Measurements from ENCODE around the gene SORCS1. TPM values are rescaled to one million over a fixed set of nuclear protein-coding genes. Genes with fewer than 3 reads are reported as not detected.

SORCS1 gene
- 3.1 TPM for total RNA-seq

DNA sequence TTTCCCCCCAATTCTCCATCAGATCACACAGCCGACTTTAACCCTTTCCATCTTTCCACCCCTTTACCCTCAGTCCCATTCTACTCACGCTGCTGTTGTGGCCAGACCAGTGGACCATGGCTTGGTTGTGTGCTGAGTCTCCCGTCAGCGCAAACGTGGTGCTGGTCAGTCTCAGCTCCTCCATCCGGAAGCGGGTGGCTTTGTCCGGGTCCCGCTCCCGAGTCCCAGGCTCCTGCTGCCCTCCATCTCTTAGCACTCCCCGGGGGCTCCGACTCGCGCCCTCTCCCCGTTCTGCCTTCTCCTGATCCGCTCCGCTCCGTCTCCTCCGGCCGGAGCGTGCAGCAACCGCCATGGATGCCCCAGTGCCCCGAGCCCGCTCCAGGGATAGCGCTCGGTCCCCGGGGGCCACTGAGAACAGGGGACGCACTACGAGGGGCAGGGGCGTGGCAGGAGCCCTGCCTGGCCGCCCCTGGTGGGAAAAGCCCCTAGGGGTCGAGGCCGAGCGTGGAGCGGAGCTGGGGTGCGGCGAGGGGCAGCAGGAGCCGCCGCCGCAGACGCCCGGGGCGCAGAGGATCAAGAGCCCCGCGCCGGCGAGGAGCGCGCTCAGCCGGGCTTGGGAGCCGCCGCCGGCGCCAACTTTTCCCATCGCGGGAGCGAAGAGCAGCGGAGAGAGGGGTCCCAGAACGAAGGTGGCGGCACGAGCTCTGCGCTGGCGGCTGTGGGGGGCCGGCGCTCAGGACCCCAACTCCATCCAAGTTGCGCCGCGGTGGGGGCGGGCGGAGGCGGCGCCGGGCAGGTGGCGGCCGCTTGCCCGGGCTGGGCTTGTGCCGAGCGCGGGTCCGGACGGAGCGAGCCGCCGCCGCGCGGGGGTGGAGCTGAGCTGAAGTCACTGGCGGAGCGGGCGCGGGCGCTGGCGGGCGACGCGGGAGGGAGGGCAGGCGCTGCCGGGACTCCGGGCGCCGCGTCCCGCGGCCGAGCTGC is at the start of gene SORCS1:
Gene SORCS1, minus strand, starts transcription at position 826 of the 981 bp plus-strand sequence.
- no peak for DNase-seq (ENCODE audit: low spot score)

- DNase-seq (ENCODE audit: low spot score), result no peak
These were observed 49.8 kb upstream of the SORCS1 start for GRCh38 chr10:107214261-107214660.

GRCh38 chr10:107213861-107214260 is 49.4 kb upstream of the SORCS1 start:
- DNase-seq (ENCODE audit: low spot score), result no peak

GRCh38 chr10:107206833-107207232 is 42.3 kb upstream of the SORCS1 start:
- no peak for DNase-seq (ENCODE audit: low spot score)

DNA sequence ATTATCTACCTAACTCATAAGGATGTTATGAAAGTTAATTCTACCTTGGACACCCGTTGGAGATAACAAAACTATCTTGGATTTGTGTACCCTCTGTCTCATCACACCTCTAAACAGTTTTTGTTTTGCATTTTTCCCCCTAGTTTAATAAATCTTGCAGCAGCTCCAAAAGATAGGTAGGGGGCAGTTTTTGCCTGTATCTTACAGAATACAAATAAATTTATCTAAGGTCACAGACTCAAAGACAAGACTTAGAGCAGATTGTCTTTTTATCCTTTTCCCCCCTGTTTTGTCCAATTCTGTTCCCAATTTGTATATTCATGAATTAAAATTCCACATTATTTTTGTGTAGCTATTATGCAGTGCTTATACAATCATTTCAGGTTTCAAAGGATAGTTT is 5.0 kb upstream of the SORCS1 start:
- no peak for DNase-seq (ENCODE audit: low spot score)

DNA sequence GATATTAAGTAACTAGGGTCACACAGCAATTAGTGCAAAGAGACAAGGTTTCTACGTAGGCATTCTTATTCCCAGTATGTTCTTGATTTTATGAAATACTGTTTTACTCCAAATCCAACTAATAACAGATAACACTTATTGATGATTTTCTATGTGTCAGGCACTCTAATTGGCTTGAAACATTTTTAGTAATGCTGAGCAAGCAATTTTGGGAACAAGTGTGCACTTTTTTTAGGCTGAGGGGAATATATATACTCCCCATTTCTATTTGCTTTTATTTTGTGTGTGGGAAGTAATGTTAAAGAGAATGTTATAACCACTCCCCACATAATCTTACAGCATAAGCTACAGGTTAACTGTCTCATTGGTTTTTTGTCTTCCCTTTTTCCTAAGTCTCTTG is 4.2 kb upstream of the SORCS1 start:
- no peak for DNase-seq (ENCODE audit: low spot score)

DNA sequence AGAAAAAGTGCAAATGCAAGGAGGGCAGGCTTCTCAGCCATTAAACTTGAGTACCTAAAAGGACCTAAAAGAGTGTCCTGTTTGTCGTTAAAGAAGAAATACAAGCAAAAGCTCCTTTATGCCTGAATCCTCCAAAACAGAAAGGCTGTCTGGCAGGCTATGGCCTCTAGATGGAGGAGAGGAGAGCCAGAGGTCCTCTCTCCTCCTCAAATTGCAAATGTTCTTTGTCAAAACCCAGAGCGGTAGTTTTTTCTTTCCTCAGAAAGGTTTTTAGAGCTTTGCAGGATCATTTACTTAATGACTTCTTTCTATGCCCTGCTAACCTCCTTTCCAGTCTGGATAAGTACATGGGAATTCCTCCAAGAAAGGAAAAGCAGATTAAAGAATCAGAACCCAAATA is 1.9 kb upstream of the SORCS1 start:
- no peak for DNase-seq (ENCODE audit: low spot score)

DNA sequence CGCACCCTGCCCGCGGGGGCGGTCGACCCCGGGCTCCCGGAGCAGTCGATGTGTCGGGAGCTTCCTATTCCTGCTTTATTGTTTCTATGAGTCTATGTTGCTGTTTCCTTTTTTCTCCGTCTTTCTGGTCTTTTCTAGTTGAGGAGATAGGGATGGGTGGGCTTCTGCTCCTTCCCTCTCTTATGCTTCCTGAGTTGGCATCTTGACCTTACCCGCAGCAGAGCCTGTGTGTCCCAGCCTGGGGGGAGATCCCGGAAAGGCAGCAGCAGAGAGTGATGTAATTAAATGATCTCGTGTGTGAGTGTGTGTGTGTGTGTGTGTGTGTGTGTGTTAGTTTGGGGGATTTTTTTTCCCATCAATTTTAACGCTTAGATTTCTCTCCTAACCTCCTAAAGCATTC is 486 bp upstream of the SORCS1 start:
- no peak for DNase-seq (ENCODE audit: low spot score)

- no peak for DNase-seq (ENCODE audit: low spot score)
These were observed 1.2 kb downstream of the SORCS1 start for GRCh38 chr10:107163076-107163855.

GRCh38 chr10:107160866-107161265 is 3.6 kb downstream of the SORCS1 start:
- DNase-seq (ENCODE audit: low spot score), result no peak

DNA sequence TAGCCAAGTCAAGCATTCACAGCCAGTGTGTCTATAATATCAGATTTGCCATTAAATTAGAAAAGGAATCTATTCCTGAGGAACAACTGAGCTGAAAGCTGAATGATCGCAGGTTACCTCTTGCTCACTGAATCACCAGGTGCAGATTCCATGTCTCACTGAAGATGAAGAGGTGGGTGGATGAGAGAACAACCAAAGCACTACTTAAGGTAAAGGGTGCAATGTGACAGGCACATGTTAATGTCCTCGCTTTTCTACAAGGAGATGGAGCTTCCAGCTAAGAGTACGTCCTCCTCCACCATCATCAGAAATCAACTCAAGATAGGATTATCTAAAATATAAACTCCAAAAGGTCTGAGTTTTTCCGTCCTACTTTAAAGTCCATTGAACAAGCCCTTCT is 4.6 kb downstream of the SORCS1 start:
- no peak for DNase-seq (ENCODE audit: low spot score)

- DNase-seq (ENCODE audit: low spot score), result no peak
These were observed 7.4 kb downstream of the SORCS1 start for GRCh38 chr10:107157071-107157470.

DNA sequence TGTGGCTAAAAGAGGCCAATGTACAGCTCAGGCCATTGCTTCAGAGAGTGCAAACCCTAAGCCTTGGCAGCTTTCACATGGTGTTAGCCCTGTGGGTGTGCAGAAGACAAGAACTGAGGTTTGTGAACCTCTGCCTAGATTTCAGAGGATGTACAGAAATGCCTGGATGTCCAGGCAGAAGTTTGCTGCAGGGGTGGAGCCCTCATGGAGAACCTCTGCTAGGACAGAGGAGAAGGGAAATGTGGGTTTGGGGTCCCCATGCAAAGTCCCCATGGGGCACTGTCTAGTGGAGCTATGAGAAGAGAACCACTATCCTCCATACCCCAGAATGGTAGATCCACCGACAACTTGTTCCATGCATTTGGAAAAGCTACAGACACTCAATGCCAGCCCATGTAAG is 12.4 kb downstream of the SORCS1 start:
- DNase-seq (ENCODE audit: low spot score), result no peak

- no peak for DNase-seq (ENCODE audit: low spot score)
These were observed 15.6 kb downstream of the SORCS1 start for GRCh38 chr10:107148906-107149305.

DNA sequence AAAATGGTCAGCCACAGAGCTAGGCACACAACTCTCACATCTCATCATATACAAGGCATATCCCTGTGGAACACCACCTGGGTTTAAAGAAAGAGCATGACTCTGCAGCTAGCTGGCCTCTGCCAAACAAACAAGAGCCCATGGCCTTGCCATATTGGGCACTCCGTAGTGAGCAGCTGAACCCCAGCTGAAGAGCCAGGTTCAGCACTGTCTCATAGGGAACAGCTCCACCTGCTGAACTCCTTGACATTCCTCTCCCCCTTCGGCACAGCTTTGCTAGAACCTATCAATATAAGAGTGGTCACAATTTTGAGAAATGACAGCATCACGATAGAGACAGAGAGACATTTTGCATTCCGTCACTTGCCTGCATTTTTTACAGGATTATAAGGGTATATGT is 20.0 kb downstream of the SORCS1 start:
- no peak for DNase-seq (ENCODE audit: low spot score)

- no peak for DNase-seq (ENCODE audit: low spot score)
These were observed 22.9 kb downstream of the SORCS1 start for GRCh38 chr10:107141524-107142061.

GRCh38 chr10:107139237-107139636 is 25.3 kb downstream of the SORCS1 start:
- no peak for DNase-seq (ENCODE audit: low spot score)

DNA sequence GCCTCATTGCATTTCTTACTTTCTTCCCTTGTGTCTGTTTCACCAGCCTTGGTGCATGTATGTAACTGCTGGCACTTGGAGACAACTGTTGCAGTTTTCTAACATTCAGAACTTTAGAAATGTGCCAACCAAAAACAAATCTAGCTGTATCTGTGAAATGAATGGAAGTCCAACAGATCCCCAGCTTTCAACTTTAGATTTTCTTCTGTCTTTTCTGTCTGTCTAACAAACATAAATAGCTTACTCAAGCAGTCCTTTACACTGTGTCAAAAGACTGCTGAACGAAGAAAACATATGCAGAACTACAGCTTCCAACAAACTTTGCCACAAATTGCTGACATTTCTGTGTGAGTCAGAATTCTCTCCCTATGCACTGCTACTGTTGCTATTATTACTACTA is 30.9 kb downstream of the SORCS1 start:
- DNase-seq (ENCODE audit: low spot score), result no peak

GRCh38 chr10:107129000-107129399 is 35.5 kb downstream of the SORCS1 start:
- no peak for DNase-seq (ENCODE audit: low spot score)

GRCh38 chr10:107126512-107127065 is 37.9 kb downstream of the SORCS1 start:
- no peak for DNase-seq (ENCODE audit: low spot score)

DNA sequence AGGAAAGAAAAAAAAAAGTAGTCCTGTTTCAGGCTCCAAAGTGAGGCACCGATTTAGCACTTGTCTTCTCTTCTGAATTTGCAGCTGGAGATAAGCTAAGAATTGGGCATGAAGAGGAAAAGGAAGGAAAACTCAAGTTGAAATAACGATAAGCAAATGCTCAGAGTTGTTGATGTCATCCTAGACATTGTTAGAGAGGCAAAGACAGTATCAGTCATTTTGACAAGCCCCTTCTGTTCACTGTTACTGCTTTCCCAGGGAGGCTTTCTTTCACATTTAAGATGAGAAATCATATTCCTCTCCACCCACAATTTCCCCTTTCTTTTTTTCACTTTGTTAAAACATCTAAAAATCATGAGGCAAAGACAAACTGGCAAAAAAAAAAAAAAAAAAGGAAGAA is 41.8 kb downstream of the SORCS1 start:
- DNase-seq (ENCODE audit: low spot score), result no peak

DNA sequence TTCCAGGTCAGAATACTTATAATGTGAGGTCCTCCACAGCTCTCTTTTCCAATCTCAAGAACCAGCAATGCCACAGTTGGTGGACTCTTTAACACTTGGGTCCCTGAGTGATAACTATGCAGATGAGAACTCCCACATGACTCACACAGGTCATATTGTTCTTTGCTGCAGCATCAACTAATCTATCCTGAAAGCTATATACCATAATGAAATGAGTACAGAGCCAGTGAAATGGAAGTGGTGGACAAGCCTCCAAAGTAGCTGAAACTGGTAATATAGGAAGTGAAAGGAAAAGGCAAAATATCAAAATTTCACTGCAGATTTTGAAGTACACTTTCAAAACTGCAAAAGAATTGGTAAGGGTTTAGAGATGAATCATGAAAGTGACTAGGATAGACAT is 45.6 kb downstream of the SORCS1 start:
- no peak for DNase-seq (ENCODE audit: low spot score)
